ENCODE data around the gene DNAJB8. TPM values are rescaled to one million over a fixed set of nuclear protein-coding genes. Genes with fewer than 3 reads are reported as not detected.

Gene DNAJB8
- polyA plus RNA-seq, 1 donor, result not detected

- no peaks in the 10 kb centered on the region for H3K36me3 ChIP-seq (ENCODE audit: control insufficient read depth, insufficient read depth, low read length)
- peaks cover 61% of the 10 kb centered on the region for H3K27me3 ChIP-seq (ENCODE audit: control insufficient read depth, insufficient read depth, low read length)
- peaks cover 6% of the 10 kb centered on the region for H3K9me3 ChIP-seq (ENCODE audit: control insufficient read depth, low read depth, low read length)
- WGBS (ENCODE audit: insufficient coverage, low lambda C conversion rate), result 67% methylated on average over 1 of the region's 3 CpGs
- H3K27ac ChIP-seq (ENCODE audit: low read length), result no peak overlapping the region
- no peak overlapping the region for H3K4me3 ChIP-seq (ENCODE audit: low read length)
- no peak for DNase-seq
- peaks cover 10% of the 10 kb centered on the region for H3K4me1 ChIP-seq (ENCODE audit: control insufficient read depth, insufficient read depth, low read length)
These were observed 34.7 kb upstream of the DNAJB8 start for GRCh38 chr3:128501431-128501830.

- H3K27me3 ChIP-seq (ENCODE audit: control insufficient read depth, insufficient read depth, low read length), result peaks cover 67% of the 10 kb centered on the region
These were observed 33.9 kb upstream of the DNAJB8 start for GRCh38 chr3:128500556-128500955.

GRCh38 chr3:128499724-128500275, 33.1 kb upstream of the DNAJB8 start:
- H3K36me3 ChIP-seq (ENCODE audit: control insufficient read depth, insufficient read depth, low read length), result no peaks in the 10 kb centered on the region
- peaks cover 6% of the 10 kb centered on the region for H3K9me3 ChIP-seq (ENCODE audit: control insufficient read depth, low read depth, low read length)
- WGBS (ENCODE audit: insufficient coverage, low lambda C conversion rate), result 100% methylated on average over 1 of the region's 4 CpGs
- H3K27ac ChIP-seq (ENCODE audit: low read length), result no peak overlapping the region
- H3K27me3 ChIP-seq (ENCODE audit: control insufficient read depth, insufficient read depth, low read length), result peaks cover 70% of the 10 kb centered on the region
- DNase-seq, result no peak
- H3K4me1 ChIP-seq (ENCODE audit: control insufficient read depth, insufficient read depth, low read length), result peaks cover 10% of the 10 kb centered on the region
- no peak overlapping the region for H3K4me3 ChIP-seq (ENCODE audit: low read length)

More at GRCh38 chr3:128500556-128500955, 33.9 kb upstream of the DNAJB8 start:
- Histone ChIP-seq H3K4me1 (ENCODE audit: control insufficient read depth, insufficient read depth, low read length) (peaks cover 10% of the 10 kb centered on the region), H3K9me3 (ENCODE audit: control insufficient read depth, low read depth, low read length) (peaks cover 6% of the 10 kb centered on the region), H3K27ac (ENCODE audit: low read length) (no peak overlapping the region), H3K4me3 (ENCODE audit: low read length) (no peak overlapping the region), H3K36me3 (ENCODE audit: control insufficient read depth, insufficient read depth, low read length) (no peaks in the 10 kb centered on the region)
- DNase-seq, result no peak
- no CpG with 5 or more reads among the region's 4 CpGs for WGBS (ENCODE audit: insufficient coverage, low lambda C conversion rate)

- Histone ChIP-seq H3K4me1 (ENCODE audit: control insufficient read depth, insufficient read depth, low read length) (peaks cover 10% of the 10 kb centered on the region), H3K27ac (ENCODE audit: low read length) (no peak overlapping the region), H3K36me3 (ENCODE audit: control insufficient read depth, insufficient read depth, low read length) (no peaks in the 10 kb centered on the region), H3K27me3 (ENCODE audit: control insufficient read depth, insufficient read depth, low read length) (peaks cover 76% of the 10 kb centered on the region), H3K4me3 (ENCODE audit: low read length) (no peak overlapping the region), H3K9me3 (ENCODE audit: control insufficient read depth, low read depth, low read length) (peaks cover 6% of the 10 kb centered on the region)
- no CpG with 5 or more reads among the region's 15 CpGs for WGBS (ENCODE audit: insufficient coverage, low lambda C conversion rate)
- DNase-seq, result no peak
These were observed 32.3 kb upstream of the DNAJB8 start for GRCh38 chr3:128498901-128499530.

GRCh38 chr3:128498127-128498626, 31.5 kb upstream of the DNAJB8 start:
- Histone ChIP-seq H3K9me3 (ENCODE audit: control insufficient read depth, low read depth, low read length) (peaks cover 6% of the 10 kb centered on the region), H3K27ac (ENCODE audit: low read length) (no peak overlapping the region), H3K27me3 (ENCODE audit: control insufficient read depth, insufficient read depth, low read length) (peaks cover 82% of the 10 kb centered on the region), H3K36me3 (ENCODE audit: control insufficient read depth, insufficient read depth, low read length) (no peaks in the 10 kb centered on the region), H3K4me1 (ENCODE audit: control insufficient read depth, insufficient read depth, low read length) (peaks cover 10% of the 10 kb centered on the region), H3K4me3 (ENCODE audit: low read length) (no peak overlapping the region)
- WGBS (ENCODE audit: insufficient coverage, low lambda C conversion rate), result no CpG with 5 or more reads among the region's 5 CpGs
- DNase-seq, result no peak

- peaks cover 6% of the 10 kb centered on the region for H3K9me3 ChIP-seq (ENCODE audit: control insufficient read depth, low read depth, low read length)
- peak; percentile 52 to 71 for DNase-seq
- H3K27me3 ChIP-seq (ENCODE audit: control insufficient read depth, insufficient read depth, low read length), result peaks cover 86% of the 10 kb centered on the region
- WGBS (ENCODE audit: insufficient coverage, low lambda C conversion rate), result 0% methylated on average over 1 of the region's 77 CpGs
- peak overlapping the region; percentile 39 for H3K4me3 ChIP-seq (ENCODE audit: low read length)
- no peak overlapping the region for H3K27ac ChIP-seq (ENCODE audit: low read length)
- peaks cover 10% of the 10 kb centered on the region for H3K4me1 ChIP-seq (ENCODE audit: control insufficient read depth, insufficient read depth, low read length)
- no peaks in the 10 kb centered on the region for H3K36me3 ChIP-seq (ENCODE audit: control insufficient read depth, insufficient read depth, low read length)
These were observed 30.8 kb upstream of the DNAJB8 start for GRCh38 chr3:128497305-128498126.

GRCh38 chr3:128496602-128497304, 30.1 kb upstream of the DNAJB8 start:
- Histone ChIP-seq H3K27ac (ENCODE audit: low read length) (no peak overlapping the region), H3K4me1 (ENCODE audit: control insufficient read depth, insufficient read depth, low read length) (peaks cover 10% of the 10 kb centered on the region), H3K36me3 (ENCODE audit: control insufficient read depth, insufficient read depth, low read length) (no peaks in the 10 kb centered on the region), H3K9me3 (ENCODE audit: control insufficient read depth, low read depth, low read length) (peaks cover 6% of the 10 kb centered on the region), H3K4me3 (ENCODE audit: low read length) (no peak overlapping the region), H3K27me3 (ENCODE audit: control insufficient read depth, insufficient read depth, low read length) (peaks cover 90% of the 10 kb centered on the region)
- DNase-seq, result peak in 1 of 2 donors; percentile 27
- no CpG with 5 or more reads among the region's 45 CpGs for WGBS (ENCODE audit: insufficient coverage, low lambda C conversion rate)

- H3K4me1 ChIP-seq (ENCODE audit: control insufficient read depth, insufficient read depth, low read length), result peaks cover 10% of the 10 kb centered on the region
- no peaks in the 10 kb centered on the region for H3K36me3 ChIP-seq (ENCODE audit: control insufficient read depth, insufficient read depth, low read length)
- no peak overlapping the region for H3K4me3 ChIP-seq (ENCODE audit: low read length)
- WGBS (ENCODE audit: insufficient coverage, low lambda C conversion rate), result 37% methylated on average over 2 of the region's 32 CpGs
- no peak overlapping the region for H3K27ac ChIP-seq (ENCODE audit: low read length)
- H3K27me3 ChIP-seq (ENCODE audit: control insufficient read depth, insufficient read depth, low read length), result peaks cover 92% of the 10 kb centered on the region
- no peak for DNase-seq
- H3K9me3 ChIP-seq (ENCODE audit: control insufficient read depth, low read depth, low read length), result peaks cover 6% of the 10 kb centered on the region
These were observed 29.4 kb upstream of the DNAJB8 start for GRCh38 chr3:128496019-128496601.

GRCh38 chr3:128495435-128495970, 28.8 kb upstream of the DNAJB8 start:
- no peak overlapping the region for H3K4me3 ChIP-seq (ENCODE audit: low read length)
- H3K9me3 ChIP-seq (ENCODE audit: control insufficient read depth, low read depth, low read length), result peaks cover 6% of the 10 kb centered on the region
- no peaks in the 10 kb centered on the region for H3K36me3 ChIP-seq (ENCODE audit: control insufficient read depth, insufficient read depth, low read length)
- no peak for DNase-seq
- no peak overlapping the region for H3K27ac ChIP-seq (ENCODE audit: low read length)
- no CpG with 5 or more reads among the region's 9 CpGs for WGBS (ENCODE audit: insufficient coverage, low lambda C conversion rate)
- H3K27me3 ChIP-seq (ENCODE audit: control insufficient read depth, insufficient read depth, low read length), result peaks cover 95% of the 10 kb centered on the region
- H3K4me1 ChIP-seq (ENCODE audit: control insufficient read depth, insufficient read depth, low read length), result peaks cover 10% of the 10 kb centered on the region

GRCh38 chr3:128494367-128494650, 27.6 kb upstream of the DNAJB8 start:
- Histone ChIP-seq H3K27ac (ENCODE audit: low read length) (no peak overlapping the region), H3K4me3 (ENCODE audit: low read length) (no peak overlapping the region), H3K4me1 (ENCODE audit: control insufficient read depth, insufficient read depth, low read length) (peaks cover 18% of the 10 kb centered on the region), H3K36me3 (ENCODE audit: control insufficient read depth, insufficient read depth, low read length) (no peaks in the 10 kb centered on the region), H3K9me3 (ENCODE audit: control insufficient read depth, low read depth, low read length) (peaks cover 11% of the 10 kb centered on the region), H3K27me3 (ENCODE audit: control insufficient read depth, insufficient read depth, low read length) (peaks cover 98% of the 10 kb centered on the region)
- no CpG with 5 or more reads among the region's 2 CpGs for WGBS (ENCODE audit: insufficient coverage, low lambda C conversion rate)
- no peak for DNase-seq

All from large intestine (tissue), 3 donors.